A549 (cell line): ENCODE results near the gene ARAP3. TPM values are rescaled to one million over a fixed set of nuclear protein-coding genes. Genes with fewer than 3 reads are reported as not detected.

Experiments
- ATAC-seq, 2 experiments: fragments of 200-7000 bp in 1 of 2; fragments of >200 bp in 1 of 2; cut with Nextera tagmentation in 1 of 2; cut with Tn5 transposase in 1 of 2; 3 replicates each; pipeline versions ENCODE4 v1.8.0 to v1.9.1; 2018 to 2020; ENCODE audit warnings: mild to moderate bottlenecking in 1 of 2, moderate library complexity in 1 of 2
- CTCF ChIA-PET: fragments of 300-600 bp; sonication (Branson Sonifier 250); formaldehyde crosslinking; extraction: SDS; loops from one replicate; lab custom pipeline; 2021; ENCODE audit warnings: antibody characterized with exemption, inconsistent platforms; lab: Yijun Ruan, JAX
- POLR2A ChIA-PET: fragments of 350-600 bp; formaldehyde crosslinking; extraction: SDS; loops from one replicate; lab custom pipeline; 2021; ENCODE audit warnings: antibody characterized with exemption, inconsistent platforms; lab: Yijun Ruan, JAX
- DNase-seq, 2 experiments: peaks; one replicate each; pipeline versions ENCODE4 v3.0.0 to v3.0.0-alpha.2; 2011 to 2016; ENCODE audit warnings: low read depth in 1 of 2, low spot score in 1 of 2
- FAIRE-seq: peaks from 2 replicates; lab custom pipeline; 2011; peaks lifted over from hg19 to GRCh38; lab: Jason Lieb, UNC
- H3K27ac ChIP-seq, 2 experiments: fragments of >200 bp; sonication (Bioruptor Twin); formaldehyde crosslinking; 3 replicates each; pipeline ENCODE4 v1.5.1; 2016 to 2017
- H3K4me1 ChIP-seq: fragments of >200 bp; sonication (Bioruptor Twin); formaldehyde crosslinking; 3 replicates; pipeline ENCODE4 v1.6.1; 2016
- H3K4me2 ChIP-seq: fragments of >200 bp; sonication (Bioruptor Twin); formaldehyde crosslinking; 3 replicates; pipeline ENCODE4 v1.6.1; 2016
- H3K4me3 ChIP-seq: fragments of >200 bp; sonication (Bioruptor Twin); formaldehyde crosslinking; 3 replicates; pipeline ENCODE4 v1.5.1; 2016
- H3K9me3 ChIP-seq: fragments of >200 bp; sonication (Bioruptor Twin); formaldehyde crosslinking; 3 replicates; pipeline ENCODE4 v1.6.1; 2016
- CEBPB ChIP-seq, 2 experiments: fragments of >200 bp in 1 of 2; sonication (Bioruptor Twin) in 1 of 2; formaldehyde crosslinking in 1 of 2; IDR thresholded peaks; 2 replicates each; pipeline ENCODE4 v1.6.1; 2012 to 2016
- CHD4 ChIP-seq: fragments of 200-600 bp; sonication (generic); IDR thresholded peaks from 2 replicates; pipeline ENCODE4 v1.6.1; 2016; ENCODE audit warnings: antibody characterized with exemption, mild to moderate bottlenecking, borderline replicate concordance
- EHF ChIP-seq: fragments of 250-450 bp; sonication (Bioruptor Pico); IDR thresholded peaks from 2 replicates; pipeline ENCODE4 v1.5.0; 2020; ENCODE audit warnings: mild to moderate bottlenecking
- EP300 ChIP-seq, 2 experiments: fragments of >200 bp; sonication (Bioruptor Twin); formaldehyde crosslinking; IDR thresholded peaks; 2 replicates in 1 of 2; 3 replicates in 1 of 2; pipeline ENCODE4 v1.6.1; 2016 to 2017
- FOSL2 ChIP-seq, 2 experiments: fragments of 450-650 bp in 1 of 2; fragments of >200 bp in 1 of 2; sonication (Bioruptor Twin) in 1 of 2; formaldehyde crosslinking; IDR thresholded peaks; 2 replicates each; pipeline versions ENCODE4 v1.5.0 to v1.6.1; 2016 to 2020; ENCODE audit warnings: mild to moderate bottlenecking in 1 of 2, moderate library complexity in 1 of 2
- FOXS1 ChIP-seq: fragments of 250-450 bp; sonication (Bioruptor Pico); IDR thresholded peaks from 2 replicates; pipeline ENCODE4 v1.5.0; 2020; ENCODE audit warnings: mild to moderate bottlenecking, moderate library complexity
- HEYL ChIP-seq: fragments of 250-450 bp; sonication (Bioruptor Pico); IDR thresholded peaks from 2 replicates; pipeline ENCODE4 v1.8.0; 2021; ENCODE audit warnings: mild to moderate bottlenecking, moderate library complexity
- HOXB13 ChIP-seq: fragments of 250-450 bp; sonication (Bioruptor Pico); IDR thresholded peaks from 2 replicates; pipeline ENCODE4 v1.5.0; 2020; ENCODE audit warnings: low read depth, mild to moderate bottlenecking, moderate library complexity
- HOXB5 ChIP-seq: fragments of 250-450 bp; sonication (Bioruptor Pico); IDR thresholded peaks from 2 replicates; pipeline ENCODE4 v1.5.0; 2020; ENCODE audit warnings: mild to moderate bottlenecking, moderate library complexity
- MYC ChIP-seq: IDR thresholded peaks from 2 replicates; pipeline ENCODE4 v1.6.1; 2012; ENCODE audit warnings: mild to moderate bottlenecking, inconsistent platforms, low read length, improper control_type of control experiment, borderline replicate concordance
- NFE2L2 ChIP-seq: fragments of 150-350 bp; conservative IDR thresholded peaks from 2 replicates; pipeline ENCODE4 v1.6.1; 2014; ENCODE audit warnings: low read length
- NPAS2 ChIP-seq: fragments of 250-450 bp; sonication (Bioruptor Pico); IDR thresholded peaks from 2 replicates; pipeline ENCODE4 v1.8.0; 2022; ENCODE audit warnings: mild to moderate bottlenecking, moderate library complexity, borderline replicate concordance
- POLR2A ChIP-seq: IDR thresholded peaks from 2 replicates; pipeline ENCODE4 v1.6.1; 2012; ENCODE audit warnings: mild to moderate bottlenecking, low read length
- RARB ChIP-seq: fragments of 250-450 bp; sonication (Bioruptor Pico); IDR thresholded peaks from 2 replicates; pipeline ENCODE4 v1.8.0; 2021; ENCODE audit warnings: mild to moderate bottlenecking, moderate library complexity
- RCOR1 ChIP-seq: fragments of 150-350 bp; IDR thresholded peaks from 2 replicates; pipeline ENCODE4 v1.6.1; 2014; ENCODE audit warnings: antibody characterized with exemption, low read length, low read depth
- ZFP36 ChIP-seq: fragments of 450-650 bp; IDR thresholded peaks from 2 replicates; pipeline ENCODE4 v1.6.1; 2014; ENCODE audit warnings: borderline replicate concordance; ENCODE audit not compliant: partially characterized antibody
- WGBS: methylation state at CpG from one replicate; pipeline ENCODE4 v1.1.6; 2017; ENCODE audit errors: missing lambda C conversion rate; 5-methylcytosine and 5-hydroxymethylcytosine counted together
- polyA plus RNA-seq, 4 experiments: library from polyadenylated mRNA; depleted of rRNA in 3 of 4; stranded (reverse); fragments of >200 nt; fragmentation: RNase III in 1 of 4; extraction: RNeasy Plus Mini Kit Qiagen cat#74134 plus additional on column Dnase treatment in 1 of 4; gene quantifications; 2 replicates in 3 of 4; 3 replicates in 1 of 4; pipeline ENCODE4 v1.2.3, GENCODE V29; 2011 to 2017
- TF ChIP-seq, protein P1 (sequence below): fragments of 200-600 bp; sonication (generic); IDR thresholded peaks from 2 replicates; pipeline ENCODE4 v1.6.1; 2016; ENCODE audit warnings: antibody characterized with exemption, mild to moderate bottlenecking, moderate library complexity
- TF ChIP-seq, protein P2 (sequence below): IDR thresholded peaks from 2 replicates; pipeline ENCODE4 v1.6.1; 2012; ENCODE audit warnings: low read depth, borderline replicate concordance
- TF ChIP-seq, protein P3 (sequence below): IDR thresholded peaks from 2 replicates; pipeline ENCODE4 v1.6.1; 2012

ARAP3 gene
- polyA plus RNA-seq, 2 of the 4 experiments (the other 2 are of a cell fraction): 3.0 to 6.6 TPM

DNA sequence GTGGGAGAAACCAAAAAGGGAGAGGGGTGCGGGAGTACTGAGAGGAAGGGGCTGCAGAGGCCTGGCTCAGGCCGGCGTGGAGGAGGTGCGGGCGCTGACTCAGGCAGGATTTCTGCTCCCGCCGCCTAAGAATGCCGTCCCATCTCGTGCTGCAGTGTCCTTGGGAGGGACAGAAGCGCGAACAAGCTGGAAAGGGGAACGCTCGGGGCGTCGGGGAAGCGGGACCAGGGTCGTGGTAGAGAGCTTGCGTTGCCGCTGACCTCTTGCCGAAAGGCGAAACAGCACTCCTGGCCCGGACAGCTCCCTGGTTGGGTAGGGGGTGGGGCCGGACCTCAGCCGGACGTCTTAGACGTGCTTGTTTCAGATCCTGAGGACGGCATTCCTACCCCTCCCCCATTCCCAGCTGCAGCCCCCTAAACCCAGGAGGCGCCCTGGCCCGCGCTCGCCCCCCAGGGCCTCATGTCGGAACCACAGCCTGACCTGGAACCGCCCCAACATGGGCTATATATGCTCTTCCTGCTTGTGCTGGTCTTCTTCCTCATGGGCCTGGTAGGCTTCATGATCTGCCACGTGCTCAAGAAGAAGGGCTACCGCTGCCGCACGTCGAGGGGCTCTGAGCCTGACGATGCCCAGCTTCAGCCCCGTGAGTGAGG, 44.1 kb downstream of the ARAP3 start:
- ChIA-PET CTCF (interaction anchor here (1.2 to 11.9 kb wide), 6 partner anchors 10 to 188 kb away, joined by 3 to 170 read pairs (median 14); partner anchors contain the start of gene DIAPH1), POLR2A (interaction anchor here (1.4 to 3.0 kb wide), 3 partner anchors 9 to 16 kb away, joined by 5 to 14 read pairs (median 7); partner anchors contain the start of gene FCHSD1)
- 62% methylated on average over 35 of the region's 40 CpGs for WGBS
- FAIRE-seq: no peak
- Histone ChIP-seq H3K27ac (peak overlapping the region; percentile 63 to 92; a peak in 5 of 6 replicates), H3K4me1 (peaks cover 27% of the 10 kb centered on the region), H3K4me2 (peak overlapping the region; percentile 93), H3K9me3 (no peaks in the 10 kb centered on the region)
- peak; percentile 9 to 38; a peak in 3 of 6 replicates for ATAC-seq
- TF ChIP-seq HEYL (CRISPR knock-in tag) (no peak), ZFP36 (no peak), NFE2L2 (no peak)
- TF ChIP-seq, protein P1, sequence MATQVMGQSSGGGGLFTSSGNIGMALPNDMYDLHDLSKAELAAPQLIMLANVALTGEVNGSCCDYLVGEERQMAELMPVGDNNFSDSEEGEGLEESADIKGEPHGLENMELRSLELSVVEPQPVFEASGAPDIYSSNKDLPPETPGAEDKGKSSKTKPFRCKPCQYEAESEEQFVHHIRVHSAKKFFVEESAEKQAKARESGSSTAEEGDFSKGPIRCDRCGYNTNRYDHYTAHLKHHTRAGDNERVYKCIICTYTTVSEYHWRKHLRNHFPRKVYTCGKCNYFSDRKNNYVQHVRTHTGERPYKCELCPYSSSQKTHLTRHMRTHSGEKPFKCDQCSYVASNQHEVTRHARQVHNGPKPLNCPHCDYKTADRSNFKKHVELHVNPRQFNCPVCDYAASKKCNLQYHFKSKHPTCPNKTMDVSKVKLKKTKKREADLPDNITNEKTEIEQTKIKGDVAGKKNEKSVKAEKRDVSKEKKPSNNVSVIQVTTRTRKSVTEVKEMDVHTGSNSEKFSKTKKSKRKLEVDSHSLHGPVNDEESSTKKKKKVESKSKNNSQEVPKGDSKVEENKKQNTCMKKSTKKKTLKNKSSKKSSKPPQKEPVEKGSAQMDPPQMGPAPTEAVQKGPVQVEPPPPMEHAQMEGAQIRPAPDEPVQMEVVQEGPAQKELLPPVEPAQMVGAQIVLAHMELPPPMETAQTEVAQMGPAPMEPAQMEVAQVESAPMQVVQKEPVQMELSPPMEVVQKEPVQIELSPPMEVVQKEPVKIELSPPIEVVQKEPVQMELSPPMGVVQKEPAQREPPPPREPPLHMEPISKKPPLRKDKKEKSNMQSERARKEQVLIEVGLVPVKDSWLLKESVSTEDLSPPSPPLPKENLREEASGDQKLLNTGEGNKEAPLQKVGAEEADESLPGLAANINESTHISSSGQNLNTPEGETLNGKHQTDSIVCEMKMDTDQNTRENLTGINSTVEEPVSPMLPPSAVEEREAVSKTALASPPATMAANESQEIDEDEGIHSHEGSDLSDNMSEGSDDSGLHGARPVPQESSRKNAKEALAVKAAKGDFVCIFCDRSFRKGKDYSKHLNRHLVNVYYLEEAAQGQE: peak; percentile 83
- TF ChIP-seq, all 56 proteins: peak for 1
- DNase-seq: peak in 1 of 2 experiments; percentile 25
- peak overlapping the region; percentile 83 for H3K4me3 ChIP-seq

DNA sequence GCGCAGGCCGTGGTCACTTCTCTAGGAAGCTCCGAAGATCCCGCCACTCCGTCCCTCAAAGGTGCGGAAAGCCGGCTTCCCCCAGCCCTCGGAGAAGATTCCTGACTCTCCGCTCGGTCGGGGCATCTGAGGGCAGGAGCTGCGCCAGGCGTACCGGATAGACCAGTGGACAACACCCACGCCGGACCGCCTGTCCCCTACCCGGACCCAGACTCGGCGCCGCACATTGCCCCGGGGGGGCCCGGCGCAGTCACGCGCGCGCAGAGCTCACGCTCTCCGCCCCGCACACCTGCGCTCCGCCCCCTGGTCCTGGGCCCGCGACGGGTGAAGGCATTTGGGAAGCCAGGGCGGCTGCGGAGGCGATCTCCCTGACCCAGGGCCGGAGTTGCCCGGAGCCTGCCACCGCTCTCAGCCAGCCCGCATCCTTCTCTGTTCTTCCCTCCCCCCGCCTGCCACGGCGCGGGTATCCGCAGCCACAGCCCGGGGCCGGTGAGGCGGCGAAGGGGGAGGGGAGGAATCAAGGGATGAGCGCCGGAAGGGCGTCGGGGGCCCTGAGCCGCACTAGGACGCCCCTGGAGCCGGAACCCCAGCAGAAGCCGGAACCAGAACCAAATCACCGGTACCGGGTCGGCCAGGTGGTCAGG, 44.8 kb downstream of the ARAP3 start:
- DNase-seq (peak in 1 of 2 experiments; percentile 45), FAIRE-seq (no peak), ATAC-seq (peak; percentile 51 to 69)
- peak overlapping the region; percentile 93 for H3K4me2 ChIP-seq
- H3K4me1 ChIP-seq: peaks cover 25% of the 10 kb centered on the region
- WGBS: 2% methylated on average over 27 of the region's 63 CpGs
- POLR2A ChIA-PET: interaction anchor here (0.6 to 3.0 kb wide), 14 partner anchors 10 to 688 kb away, joined by 3 to 33 read pairs (median 4); partner anchors contain the start of genes DELE1, DIAPH1, FCHSD1 and GNPDA1
- H3K4me3 ChIP-seq: peak overlapping the region; percentile 83
- TF ChIP-seq HOXB13 (CRISPR knock-in tag) (no peak), HOXB5 (CRISPR knock-in tag) (0 out of 2 replicates have a peak, but pooled peaks have one; percentile 23), RARB (CRISPR knock-in tag) (no peak), RCOR1 (no peak), CEBPB (IDR thresholded peaks at IDR 0.05) (no peak), NPAS2 (CRISPR knock-in tag) (no peak), CHD4 (no peak), EHF (CRISPR knock-in tag) (no peak), FOXS1 (CRISPR knock-in tag) (no peak), MYC (no peak), EP300 (IDR thresholded peaks at IDR 0.05) (no peak), POLR2A (no peak), FOSL2 (IDR thresholded peaks at IDR 0.05) (no peak), FOSL2 (CRISPR knock-in tag; IDR thresholded peaks at IDR 0.05) (no peak)
- TF ChIP-seq, protein P2, sequence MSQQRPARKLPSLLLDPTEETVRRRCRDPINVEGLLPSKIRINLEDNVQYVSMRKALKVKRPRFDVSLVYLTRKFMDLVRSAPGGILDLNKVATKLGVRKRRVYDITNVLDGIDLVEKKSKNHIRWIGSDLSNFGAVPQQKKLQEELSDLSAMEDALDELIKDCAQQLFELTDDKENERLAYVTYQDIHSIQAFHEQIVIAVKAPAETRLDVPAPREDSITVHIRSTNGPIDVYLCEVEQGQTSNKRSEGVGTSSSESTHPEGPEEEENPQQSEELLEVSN: 0 out of 2 replicates have a peak, but pooled peaks have one; percentile 68
- TF ChIP-seq, protein P3, sequence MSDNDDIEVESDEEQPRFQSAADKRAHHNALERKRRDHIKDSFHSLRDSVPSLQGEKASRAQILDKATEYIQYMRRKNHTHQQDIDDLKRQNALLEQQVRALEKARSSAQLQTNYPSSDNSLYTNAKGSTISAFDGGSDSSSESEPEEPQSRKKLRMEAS: peak; percentile 57
- TF ChIP-seq, all 56 proteins: peak for 3
- Histone ChIP-seq H3K9me3 (no peaks in the 10 kb centered on the region), H3K27ac (peak overlapping the region; percentile 63 to 92)
- CTCF ChIA-PET: interaction anchor here (0.7 to 11.9 kb wide), 12 partner anchors 11 to 1062 kb away, joined by 3 to 170 read pairs (median 4); partner anchors contain the start of gene DIAPH1
